Measurements from ENCODE around the gene CCL22.

Gene CCL22

GRCh38 chr16:57384248-57385070, 25.9 kb downstream of the CCL22 start:
- H3K79me2 ChIP-seq (ENCODE audit: insufficient read depth, low read length) = no peaks in the 10 kb centered on the region
- no peaks in the 10 kb centered on the region for H3K9me2 ChIP-seq (replicated peaks; ENCODE audit: low read depth, low read length)
- H3K36me3 ChIP-seq (ENCODE audit: insufficient read depth, low read length) = no peaks in the 10 kb centered on the region
- no peaks in the 10 kb centered on the region for H3F3A ChIP-seq (ENCODE audit: low read depth)
- no peaks in the 10 kb centered on the region for H3K27me3 ChIP-seq (ENCODE audit: insufficient read depth, low read length, poor library complexity, severe bottlenecking)
- no peaks in the 10 kb centered on the region for H4K20me1 ChIP-seq (ENCODE audit: insufficient read depth, low read length, poor library complexity, severe bottlenecking)
- no peak for TF ChIP-seq EZH2phosphoT487 (IDR thresholded peaks at IDR 0.05; ENCODE audit: borderline replicate concordance)
- TF ChIP-seq, protein P1, sequence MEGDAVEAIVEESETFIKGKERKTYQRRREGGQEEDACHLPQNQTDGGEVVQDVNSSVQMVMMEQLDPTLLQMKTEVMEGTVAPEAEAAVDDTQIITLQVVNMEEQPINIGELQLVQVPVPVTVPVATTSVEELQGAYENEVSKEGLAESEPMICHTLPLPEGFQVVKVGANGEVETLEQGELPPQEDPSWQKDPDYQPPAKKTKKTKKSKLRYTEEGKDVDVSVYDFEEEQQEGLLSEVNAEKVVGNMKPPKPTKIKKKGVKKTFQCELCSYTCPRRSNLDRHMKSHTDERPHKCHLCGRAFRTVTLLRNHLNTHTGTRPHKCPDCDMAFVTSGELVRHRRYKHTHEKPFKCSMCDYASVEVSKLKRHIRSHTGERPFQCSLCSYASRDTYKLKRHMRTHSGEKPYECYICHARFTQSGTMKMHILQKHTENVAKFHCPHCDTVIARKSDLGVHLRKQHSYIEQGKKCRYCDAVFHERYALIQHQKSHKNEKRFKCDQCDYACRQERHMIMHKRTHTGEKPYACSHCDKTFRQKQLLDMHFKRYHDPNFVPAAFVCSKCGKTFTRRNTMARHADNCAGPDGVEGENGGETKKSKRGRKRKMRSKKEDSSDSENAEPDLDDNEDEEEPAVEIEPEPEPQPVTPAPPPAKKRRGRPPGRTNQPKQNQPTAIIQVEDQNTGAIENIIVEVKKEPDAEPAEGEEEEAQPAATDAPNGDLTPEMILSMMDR (conservative IDR thresholded peaks at IDR 0.05; ENCODE audit: low read length) = no peak
- H3K4me1 ChIP-seq (ENCODE audit: insufficient read depth, low read length, poor library complexity, severe bottlenecking) = peaks cover 13% of the 10 kb centered on the region
- no peaks in the 10 kb centered on the region for H3K9me3 ChIP-seq (ENCODE audit: insufficient read depth, low read depth, low read length)
- H2AFZ ChIP-seq (ENCODE audit: low read length) = no peak overlapping the region
- H3K9ac ChIP-seq (ENCODE audit: low read depth, low read length, poor library complexity, severe bottlenecking) = no peak overlapping the region
- no peak overlapping the region for H3K4me3 ChIP-seq (ENCODE audit: low read length, poor library complexity, severe bottlenecking)
- H3K4me2 ChIP-seq (ENCODE audit: low read depth, low read length, poor library complexity, severe bottlenecking) = no peak overlapping the region

- H4K20me1 ChIP-seq (ENCODE audit: insufficient read depth, low read length, poor library complexity, severe bottlenecking) = no peaks in the 10 kb centered on the region
- H3K4me1 ChIP-seq (ENCODE audit: insufficient read depth, low read length, poor library complexity, severe bottlenecking) = peaks cover 13% of the 10 kb centered on the region
- H3K27me3 ChIP-seq (ENCODE audit: insufficient read depth, low read length, poor library complexity, severe bottlenecking) = no peaks in the 10 kb centered on the region
- no peaks in the 10 kb centered on the region for H3F3A ChIP-seq (ENCODE audit: low read depth)
- H3K9ac ChIP-seq (ENCODE audit: low read depth, low read length, poor library complexity, severe bottlenecking) = no peak overlapping the region
- no peaks in the 10 kb centered on the region for H3K79me2 ChIP-seq (ENCODE audit: insufficient read depth, low read length)
- H3K9me2 ChIP-seq (replicated peaks; ENCODE audit: low read depth, low read length) = no peaks in the 10 kb centered on the region
- TF ChIP-seq EZH2phosphoT487 (IDR thresholded peaks at IDR 0.05; ENCODE audit: borderline replicate concordance) = no peak
- TF ChIP-seq, protein P1 (conservative IDR thresholded peaks at IDR 0.05; ENCODE audit: low read length) = no peak
- H3K9me3 ChIP-seq (ENCODE audit: insufficient read depth, low read depth, low read length) = no peaks in the 10 kb centered on the region
- no peak overlapping the region for H2AFZ ChIP-seq (ENCODE audit: low read length)
- no peaks in the 10 kb centered on the region for H3K36me3 ChIP-seq (ENCODE audit: insufficient read depth, low read length)
- H3K4me3 ChIP-seq (ENCODE audit: low read length, poor library complexity, severe bottlenecking) = no peak overlapping the region
- H3K4me2 ChIP-seq (ENCODE audit: low read depth, low read length, poor library complexity, severe bottlenecking) = no peak overlapping the region
Observed at GRCh38 chr16:57385083-57385482, 26.5 kb downstream of the CCL22 start.

- Histone ChIP-seq H2AFZ (ENCODE audit: low read length) (no peak overlapping the region), H3K4me2 (ENCODE audit: low read depth, low read length, poor library complexity, severe bottlenecking) (no peak overlapping the region)
Observed at GRCh38 chr16:57386381-57386951, 27.9 kb downstream of the CCL22 start.

More at GRCh38 chr16:57386381-57386951, 27.9 kb downstream of the CCL22 start:
- peaks cover 7% of the 10 kb centered on the region for H3K4me1 ChIP-seq (ENCODE audit: insufficient read depth, low read length, poor library complexity, severe bottlenecking)
- H3K27me3 ChIP-seq (ENCODE audit: insufficient read depth, low read length, poor library complexity, severe bottlenecking) = no peaks in the 10 kb centered on the region
- H3K9ac ChIP-seq (ENCODE audit: low read depth, low read length, poor library complexity, severe bottlenecking) = no peak overlapping the region
- H3K9me2 ChIP-seq (replicated peaks; ENCODE audit: low read depth, low read length) = no peaks in the 10 kb centered on the region
- no peaks in the 10 kb centered on the region for H3F3A ChIP-seq (ENCODE audit: low read depth)
- no peaks in the 10 kb centered on the region for H3K36me3 ChIP-seq (ENCODE audit: insufficient read depth, low read length)
- H4K20me1 ChIP-seq (ENCODE audit: insufficient read depth, low read length, poor library complexity, severe bottlenecking) = no peaks in the 10 kb centered on the region
- TF ChIP-seq, protein P1 (conservative IDR thresholded peaks at IDR 0.05; ENCODE audit: low read length) = no peak
- TF ChIP-seq EZH2phosphoT487 (IDR thresholded peaks at IDR 0.05; ENCODE audit: borderline replicate concordance) = no peak
- H3K79me2 ChIP-seq (ENCODE audit: insufficient read depth, low read length) = no peaks in the 10 kb centered on the region
- no peak overlapping the region for H3K4me3 ChIP-seq (ENCODE audit: low read length, poor library complexity, severe bottlenecking)
- no peaks in the 10 kb centered on the region for H3K9me3 ChIP-seq (ENCODE audit: insufficient read depth, low read depth, low read length)
